Activated T-helper 17 cell treated with anti-CD3 and anti-CD28 coated beads, Interleukin-2, amount 50 U/mL, for 72 hours (primary cell): ENCODE results near the gene SMARCE1. TPM values are rescaled to one million over a fixed set of nuclear protein-coding genes. Genes with fewer than 3 reads are reported as not detected.
"Not testable (repeated sequence)": the region's sequence is repeated elsewhere in the genome, so short reads cannot be mapped to it uniquely, and the experiment has no call there.

Experiments
- ATAC-seq: fragments of 150-1000 bp; cut with Tn5 transposase; replicated peaks from 2 replicates; pipeline ENCODE4 v1.10.0; 2021; ENCODE audit warnings: mild to moderate bottlenecking, moderate library complexity
- H3K27ac Mint-ChIP-seq: one replicate; pipeline ENCODE4 v1.8.0; 2022; ENCODE audit warnings: mixed read lengths
- H3K27me3 Mint-ChIP-seq: one replicate; pipeline ENCODE4 v1.8.0; 2022; ENCODE audit warnings: mixed read lengths
- H3K36me3 Mint-ChIP-seq: one replicate; pipeline ENCODE4 v1.8.0; 2022; ENCODE audit warnings: low read depth, mild to moderate bottlenecking, mixed read lengths
- H3K4me1 Mint-ChIP-seq: one replicate; pipeline ENCODE4 v1.8.0; 2022; ENCODE audit warnings: mixed read lengths
- H3K4me3 Mint-ChIP-seq: one replicate; pipeline ENCODE4 v1.8.0; 2022; ENCODE audit warnings: mild to moderate bottlenecking, mixed read lengths
- H3K9me3 Mint-ChIP-seq: one replicate; pipeline ENCODE4 v1.8.0; 2022; ENCODE audit warnings: mixed read lengths
- total RNA-seq, 2 donors: library from RNA; stranded (reverse); gene quantifications; one replicate each; pipeline ENCODE4 v1.2.3, GENCODE V29; 2022

SMARCE1 gene
- total RNA-seq, 2 donors from 2014 or later, result 82.1 to 85.5 TPM

DNA sequence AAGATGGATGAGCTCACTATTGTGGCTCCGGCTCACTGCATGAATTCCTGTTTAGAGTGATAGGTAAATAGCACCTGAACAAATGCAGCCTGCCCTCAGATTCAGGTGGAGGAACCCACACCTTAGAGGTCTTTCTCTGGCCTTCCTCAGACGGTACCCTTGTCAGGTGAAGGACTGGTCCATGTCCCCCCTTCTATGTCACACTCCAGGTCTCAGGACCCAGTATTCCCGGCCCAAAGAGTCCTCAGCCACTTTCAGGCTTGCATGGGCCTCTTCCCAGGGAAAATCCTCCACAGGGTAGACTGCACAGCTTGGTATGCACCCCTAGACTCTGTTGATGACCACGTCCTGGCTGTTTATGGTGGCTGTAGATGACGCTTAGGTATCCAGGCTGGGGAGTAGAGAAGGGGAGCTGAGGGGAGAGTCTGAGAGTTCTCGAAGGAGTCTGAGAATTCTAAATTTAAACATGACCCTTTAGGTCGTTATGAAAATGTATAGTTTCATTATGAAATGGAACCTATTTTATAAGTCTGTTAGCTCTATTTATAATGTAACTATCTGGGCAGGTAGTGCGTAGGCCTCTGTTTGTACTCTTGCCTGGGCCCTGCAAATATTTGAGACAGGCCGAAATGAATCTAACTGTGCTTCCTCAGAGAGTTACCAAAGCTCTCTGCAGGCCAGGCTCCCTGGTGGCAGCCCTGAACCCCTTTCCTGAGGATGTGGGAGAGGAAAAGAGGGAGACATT lies 49.9 kb downstream of the SMARCE1 start:
- Mint-ChIP-seq H3K9me3 (peaks cover 5% of the 10 kb centered on the region), H3K4me3 (peak overlapping the region; percentile 74), H3K27me3 (no peaks in the 10 kb centered on the region), H3K4me1 (peaks cover 56% of the 10 kb centered on the region), H3K27ac (peak overlapping the region; percentile 98), H3K36me3 (peaks cover 18% of the 10 kb centered on the region)
- ATAC-seq, result peak; percentile 6

GRCh38 chr17:40597156-40597555 lies 50.5 kb downstream of the SMARCE1 start:
- peaks cover 53% of the 10 kb centered on the region for H3K4me1 Mint-ChIP-seq
- no peak for ATAC-seq
- H3K4me3 Mint-ChIP-seq, result peak overlapping the region; percentile 74
- H3K27me3 Mint-ChIP-seq, result no peaks in the 10 kb centered on the region
- H3K27ac Mint-ChIP-seq, result peak overlapping the region; percentile 98
- peaks cover 18% of the 10 kb centered on the region for H3K36me3 Mint-ChIP-seq
- H3K9me3 Mint-ChIP-seq, result peaks cover 5% of the 10 kb centered on the region

- Mint-ChIP-seq H3K27ac (peak overlapping the region; percentile 98), H3K4me3 (peak overlapping the region; percentile 74)
- ATAC-seq, result peak; percentile 42
Observed at GRCh38 chr17:40596261-40596919, 51.2 kb downstream of the SMARCE1 start.

DNA sequence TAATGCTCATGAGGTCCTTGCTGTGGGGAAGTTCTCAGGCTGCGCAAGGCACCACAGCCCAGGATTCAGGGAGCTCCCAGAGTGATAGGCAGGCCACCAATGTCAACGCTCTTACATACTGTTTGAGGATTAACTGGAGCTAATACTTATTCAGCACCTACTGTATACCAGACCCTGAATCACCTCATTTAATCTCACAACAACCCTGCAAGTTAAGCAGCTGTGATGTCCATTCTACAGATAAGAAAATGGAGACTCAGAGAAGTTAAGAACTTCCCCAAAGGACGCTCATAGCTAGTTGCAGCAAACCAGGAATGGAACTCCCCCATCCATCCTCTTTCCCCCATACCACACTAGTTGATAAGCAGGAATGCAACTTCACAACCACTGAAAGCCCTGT lies 56.9 kb downstream of the SMARCE1 start:
- ATAC-seq, result no peak
- H3K4me1 Mint-ChIP-seq, result peaks cover 35% of the 10 kb centered on the region
- H3K36me3 Mint-ChIP-seq, result no peaks in the 10 kb centered on the region

More at GRCh38 chr17:40596261-40596919, 51.2 kb downstream of the SMARCE1 start:
- Mint-ChIP-seq H3K4me1 (peaks cover 49% of the 10 kb centered on the region), H3K27me3 (no peaks in the 10 kb centered on the region), H3K36me3 (peaks cover 18% of the 10 kb centered on the region), H3K9me3 (peaks cover 5% of the 10 kb centered on the region)

DNA sequence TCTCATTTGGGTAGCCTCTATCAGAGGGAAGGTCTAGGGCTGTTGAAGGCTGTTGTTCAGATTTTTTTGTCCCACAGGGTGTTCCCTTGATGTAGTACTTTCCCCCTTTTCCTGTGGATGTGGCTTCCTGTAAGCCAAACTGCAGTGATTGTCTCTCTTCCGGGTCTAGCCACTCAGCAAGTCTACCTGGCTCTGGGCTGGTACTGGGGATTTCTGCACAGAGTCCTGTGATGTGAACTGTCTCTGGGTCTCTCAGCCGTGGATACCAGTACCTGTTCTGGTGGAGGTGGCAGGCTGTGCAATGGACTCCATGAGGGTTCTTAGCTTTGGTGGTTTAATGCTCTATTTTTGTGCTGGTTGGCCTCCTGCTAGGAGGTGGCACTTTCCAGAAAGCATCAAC lies 59.1 kb downstream of the SMARCE1 start:
- Mint-ChIP-seq H3K36me3 (no peaks in the 10 kb centered on the region), H3K27me3 (no peaks in the 10 kb centered on the region), H3K4me1 (peaks cover 45% of the 10 kb centered on the region), H3K27ac (peak overlapping the region; percentile 7), H3K9me3 (peaks cover 20% of the 10 kb centered on the region), H3K4me3 (peak overlapping the region; percentile 30)
- no peak for ATAC-seq

More for the DNA sequence above, 56.9 kb downstream of the SMARCE1 start:
- H3K27me3 Mint-ChIP-seq, result no peaks in the 10 kb centered on the region
- peaks cover 11% of the 10 kb centered on the region for H3K9me3 Mint-ChIP-seq
- H3K4me3 Mint-ChIP-seq, result no peak overlapping the region
- H3K27ac Mint-ChIP-seq, result no peak overlapping the region

DNA sequence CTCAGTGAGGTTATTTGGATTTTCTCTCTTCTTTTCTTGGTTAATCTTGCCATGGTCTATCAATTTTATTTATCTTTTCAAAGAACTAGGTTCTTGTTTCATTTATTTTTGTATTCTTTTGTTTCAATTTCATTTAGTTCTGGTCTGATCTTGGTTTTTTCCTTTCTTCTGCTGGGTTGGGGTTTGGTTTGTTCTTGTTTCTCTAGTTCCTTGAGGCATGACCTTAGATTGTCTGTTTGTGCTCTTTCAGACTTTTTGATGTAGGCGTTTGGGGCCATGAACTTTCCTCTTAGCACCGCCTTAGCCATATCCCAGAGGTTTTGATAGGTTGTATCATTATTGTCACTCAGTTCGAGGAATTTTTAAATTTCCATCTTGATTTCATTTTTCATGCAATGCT lies 61.4 kb downstream of the SMARCE1 start:
- H3K27me3 Mint-ChIP-seq, H3K36me3 Mint-ChIP-seq, ATAC-seq: not testable (repeated sequence)
- peaks cover 63% of the 10 kb centered on the region for H3K4me1 Mint-ChIP-seq
- peak overlapping the region; percentile 62 for H3K27ac Mint-ChIP-seq
- H3K9me3 Mint-ChIP-seq, result peaks cover 20% of the 10 kb centered on the region
- H3K4me3 Mint-ChIP-seq, result peak overlapping the region; percentile 59

DNA sequence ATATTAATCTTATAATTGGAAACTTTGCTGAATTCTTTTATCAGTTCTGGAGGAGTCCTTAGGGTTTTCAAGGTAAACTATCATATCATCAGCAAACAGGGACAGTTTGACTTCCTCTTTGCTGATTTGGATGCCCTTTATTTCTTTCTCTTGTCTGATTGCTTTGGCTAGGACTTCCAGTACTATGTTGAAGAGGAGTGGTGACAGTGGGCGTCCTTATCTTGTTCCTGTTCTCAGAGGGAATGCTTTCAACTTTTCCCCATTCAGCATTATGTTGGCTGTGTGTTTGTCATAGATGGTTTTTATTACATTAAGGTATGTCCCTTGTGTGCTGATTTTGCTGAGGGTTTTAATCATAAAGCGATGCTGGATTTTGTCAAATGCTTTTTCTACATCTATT lies 62.7 kb downstream of the SMARCE1 start:
- ATAC-seq, H3K27me3 Mint-ChIP-seq, H3K27ac Mint-ChIP-seq, H3K36me3 Mint-ChIP-seq, H3K4me3 Mint-ChIP-seq: not testable (repeated sequence)
- peaks cover 64% of the 10 kb centered on the region for H3K4me1 Mint-ChIP-seq
- H3K9me3 Mint-ChIP-seq, result peaks cover 20% of the 10 kb centered on the region

GRCh38 chr17:40582328-40582901 lies 65.2 kb downstream of the SMARCE1 start:
- peak; percentile 81 for ATAC-seq
- peak overlapping the region; percentile 84 for H3K27ac Mint-ChIP-seq
- H3K4me1 Mint-ChIP-seq, result peaks cover 56% of the 10 kb centered on the region
- peak overlapping the region; percentile 80 for H3K4me3 Mint-ChIP-seq
- peaks cover 18% of the 10 kb centered on the region for H3K9me3 Mint-ChIP-seq
- no peaks in the 10 kb centered on the region for H3K36me3 Mint-ChIP-seq
- no peaks in the 10 kb centered on the region for H3K27me3 Mint-ChIP-seq

- peaks cover 11% of the 10 kb centered on the region for H3K9me3 Mint-ChIP-seq
- ATAC-seq, result no peak
- H3K36me3 Mint-ChIP-seq, result no peaks in the 10 kb centered on the region
- peaks cover 49% of the 10 kb centered on the region for H3K4me1 Mint-ChIP-seq
- H3K27me3 Mint-ChIP-seq, result no peaks in the 10 kb centered on the region
- H3K4me3 Mint-ChIP-seq, result no peak overlapping the region
- no peak overlapping the region for H3K27ac Mint-ChIP-seq
Observed at GRCh38 chr17:40580140-40580539, 67.5 kb downstream of the SMARCE1 start.

DNA sequence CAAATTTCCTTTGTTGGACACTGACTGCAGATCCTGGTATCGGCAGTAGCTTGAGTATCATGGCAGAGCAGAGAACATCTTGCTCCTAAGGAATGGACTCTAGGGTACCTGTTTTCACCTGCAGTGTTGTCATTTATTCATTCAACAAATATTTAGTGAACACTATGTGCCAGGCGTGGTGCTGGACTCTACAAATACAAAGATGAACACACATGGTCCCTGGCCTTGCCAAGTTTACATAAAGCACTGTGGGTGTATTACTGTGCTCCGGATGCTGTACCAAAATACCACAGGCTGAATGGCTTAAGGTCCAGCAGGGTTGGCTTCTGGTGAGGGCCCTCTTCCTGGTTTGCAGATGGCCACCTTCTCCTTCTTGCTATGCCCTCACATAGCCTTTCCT lies 68.1 kb downstream of the SMARCE1 start:
- Mint-ChIP-seq H3K9me3 (peaks cover 9% of the 10 kb centered on the region), H3K36me3 (no peaks in the 10 kb centered on the region), H3K27ac (no peak overlapping the region), H3K4me3 (no peak overlapping the region), H3K4me1 (peaks cover 42% of the 10 kb centered on the region), H3K27me3 (no peaks in the 10 kb centered on the region)
- ATAC-seq, result no peak

DNA sequence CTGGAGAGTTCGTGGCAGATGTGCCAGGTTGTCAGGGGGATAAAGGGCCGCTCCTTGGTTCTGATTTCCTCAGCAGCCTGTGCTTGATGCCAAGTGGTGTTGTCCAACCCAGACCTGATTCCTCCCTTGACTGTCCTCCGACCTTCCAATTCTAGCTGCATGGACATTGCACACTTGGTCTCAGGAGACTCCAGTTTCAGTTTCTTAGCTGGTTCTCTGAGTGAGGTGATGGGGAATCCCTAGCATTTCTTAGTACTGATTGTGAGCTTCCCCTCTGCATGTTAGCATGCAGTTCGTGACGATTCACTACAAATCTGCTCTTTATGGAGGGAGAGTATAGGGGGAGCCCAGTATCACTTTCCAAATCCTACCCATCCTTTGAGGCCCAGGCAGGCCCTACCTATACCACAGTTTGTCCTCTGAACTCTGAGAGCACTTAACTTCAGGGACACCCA lies 70.0 kb downstream of the SMARCE1 start:
- peak; percentile 74 for ATAC-seq
- no peaks in the 10 kb centered on the region for H3K27me3 Mint-ChIP-seq
- peaks cover 7% of the 10 kb centered on the region for H3K9me3 Mint-ChIP-seq
- no peaks in the 10 kb centered on the region for H3K36me3 Mint-ChIP-seq
- H3K4me3 Mint-ChIP-seq, result peak overlapping the region; percentile 57
- H3K4me1 Mint-ChIP-seq, result peaks cover 35% of the 10 kb centered on the region
- peak overlapping the region; percentile 65 for H3K27ac Mint-ChIP-seq

DNA sequence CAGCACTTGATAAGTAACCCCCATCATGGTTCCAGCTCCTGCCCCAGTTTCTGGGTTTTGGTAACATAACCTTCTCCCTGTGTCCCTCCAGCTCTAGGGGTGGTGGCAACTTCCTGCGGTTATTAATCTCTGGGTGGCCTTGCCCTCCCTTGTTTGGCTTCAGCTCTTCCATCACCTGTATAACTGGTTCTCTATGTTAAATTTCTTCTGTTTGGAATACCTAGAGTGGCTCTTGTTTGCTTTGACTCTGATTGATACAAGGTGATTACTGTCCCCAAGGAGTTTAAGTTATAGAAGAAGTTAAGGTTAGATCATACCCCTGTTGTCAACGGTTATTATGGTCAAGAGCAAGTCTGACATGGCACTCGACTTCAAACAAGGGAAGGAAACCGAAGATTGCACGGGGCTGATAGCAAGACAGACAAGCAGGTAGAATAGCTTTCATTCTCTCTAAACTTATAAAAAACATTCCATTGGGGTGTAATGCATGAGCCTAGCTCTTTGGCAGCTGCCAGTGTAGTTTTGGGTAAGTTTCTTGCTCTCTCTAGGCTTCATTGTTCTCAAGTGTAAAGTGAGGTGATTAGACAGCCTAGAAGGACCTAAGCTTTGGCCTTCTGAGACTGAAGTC lies 71.4 kb downstream of the SMARCE1 start:
- peak overlapping the region; percentile 57 for H3K4me3 Mint-ChIP-seq
- peak overlapping the region; percentile 40 for H3K27ac Mint-ChIP-seq
- H3K27me3 Mint-ChIP-seq, result no peaks in the 10 kb centered on the region
- H3K9me3 Mint-ChIP-seq, result peaks cover 19% of the 10 kb centered on the region
- peak; percentile 8 for ATAC-seq
- peaks cover 34% of the 10 kb centered on the region for H3K4me1 Mint-ChIP-seq
- H3K36me3 Mint-ChIP-seq, result no peaks in the 10 kb centered on the region
